ENCODE results near the gene MYO1G.

DNA sequence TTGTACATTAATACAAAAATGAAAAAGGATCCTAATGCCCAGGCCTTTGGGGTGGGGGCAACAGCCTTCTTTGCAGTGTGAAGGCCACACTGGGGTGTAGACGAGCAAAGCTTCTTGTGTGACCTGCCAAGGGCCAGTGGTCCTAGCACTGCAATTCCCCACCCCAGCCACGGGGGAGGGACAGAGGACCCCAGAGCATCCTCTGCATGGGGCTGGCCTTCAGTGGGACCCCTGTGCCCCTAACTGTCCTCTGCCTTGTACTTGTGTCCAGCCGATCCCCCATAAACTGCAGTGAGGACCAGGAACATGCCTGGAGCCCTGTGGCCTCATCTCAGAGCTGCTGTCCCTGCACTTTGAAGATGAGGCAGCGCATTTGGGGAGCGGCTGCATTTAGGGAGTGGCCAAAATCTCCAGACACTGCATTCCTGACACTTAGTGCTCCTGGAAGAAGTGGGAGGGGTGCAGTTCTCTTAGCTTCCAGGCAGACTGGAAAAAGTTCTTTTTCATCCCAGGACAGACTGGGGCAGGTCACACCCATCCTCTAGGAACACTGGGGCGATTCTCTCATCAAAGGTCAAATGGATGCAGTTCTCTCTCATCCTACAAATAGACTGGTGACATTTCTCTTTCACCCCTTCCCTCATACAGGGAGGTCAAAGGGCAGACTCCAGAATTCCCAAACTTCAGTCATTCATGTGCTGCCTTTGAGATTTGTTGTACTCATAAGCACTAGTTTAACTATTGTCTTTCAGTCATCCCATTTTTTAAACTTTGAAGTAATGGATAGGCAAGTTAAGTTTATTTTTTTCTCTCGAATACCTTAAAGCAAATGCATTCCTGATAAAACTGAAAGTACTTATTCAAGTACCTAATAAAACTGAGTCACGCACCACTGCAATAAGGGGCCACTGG lies 922 bp upstream of the MYO1G start:
- TF ChIP-seq, protein P1, sequence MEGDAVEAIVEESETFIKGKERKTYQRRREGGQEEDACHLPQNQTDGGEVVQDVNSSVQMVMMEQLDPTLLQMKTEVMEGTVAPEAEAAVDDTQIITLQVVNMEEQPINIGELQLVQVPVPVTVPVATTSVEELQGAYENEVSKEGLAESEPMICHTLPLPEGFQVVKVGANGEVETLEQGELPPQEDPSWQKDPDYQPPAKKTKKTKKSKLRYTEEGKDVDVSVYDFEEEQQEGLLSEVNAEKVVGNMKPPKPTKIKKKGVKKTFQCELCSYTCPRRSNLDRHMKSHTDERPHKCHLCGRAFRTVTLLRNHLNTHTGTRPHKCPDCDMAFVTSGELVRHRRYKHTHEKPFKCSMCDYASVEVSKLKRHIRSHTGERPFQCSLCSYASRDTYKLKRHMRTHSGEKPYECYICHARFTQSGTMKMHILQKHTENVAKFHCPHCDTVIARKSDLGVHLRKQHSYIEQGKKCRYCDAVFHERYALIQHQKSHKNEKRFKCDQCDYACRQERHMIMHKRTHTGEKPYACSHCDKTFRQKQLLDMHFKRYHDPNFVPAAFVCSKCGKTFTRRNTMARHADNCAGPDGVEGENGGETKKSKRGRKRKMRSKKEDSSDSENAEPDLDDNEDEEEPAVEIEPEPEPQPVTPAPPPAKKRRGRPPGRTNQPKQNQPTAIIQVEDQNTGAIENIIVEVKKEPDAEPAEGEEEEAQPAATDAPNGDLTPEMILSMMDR (IDR thresholded peaks at IDR 0.05), result no peak
- no peak for TF ChIP-seq POLR2A (IDR thresholded peaks at IDR 0.05)

Data from Peyer's patch (tissue), 4 donors.